Smooth muscle cell (in vitro differentiated cells): ENCODE data around the gene DOK7. TPM values are rescaled to one million over a fixed set of nuclear protein-coding genes. Genes with fewer than 3 reads are reported as not detected.

Experiments used
- polyA plus RNA-seq: library from polyadenylated mRNA; unstranded; fragments of >200 nt; fragmentation: Nextera tagmentation; extraction: Ambion mirVana; gene quantifications from 2 replicates; pipeline ENCODE4 v1.2.1, GENCODE V29; 2016
- total RNA-seq: library from RNA; depleted of rRNA; stranded (reverse); fragments of >200 nt; gene quantifications from 2 replicates; pipeline ENCODE4 v1.2.3, GENCODE V29; 2014

DOK7 gene
- total and polyA plus RNA-seq, 2 experiments from 2014 or later, result not detected

Other genes with a start within 250 kb of the DOK7 start
- gene MSANTD1, start 214.1 kb upstream of the DOK7 start, total RNA-seq, result 1.4 TPM in 2 replicates
- 0.30 and 0.43 TPM in 2 replicates for gene MSANTD1, start 214.1 kb upstream of the DOK7 start, polyA plus RNA-seq
- 13.0 and 28.5 TPM in 2 replicates for gene RGS12, start 170.3 kb upstream of the DOK7 start, total RNA-seq
- gene RGS12, start 170.3 kb upstream of the DOK7 start, polyA plus RNA-seq, result 20.5 and 38.7 TPM in 2 replicates
- 0.27 and 0.58 TPM in 2 replicates for gene HGFAC, start 21.3 kb upstream of the DOK7 start, total RNA-seq
- gene HGFAC, start 21.3 kb upstream of the DOK7 start, polyA plus RNA-seq, result not detected in 2 replicates
- 82.6 and 87.0 TPM in 2 replicates for gene LRPAP1, start 69.1 kb downstream of the DOK7 start, total RNA-seq
- gene LRPAP1, start 69.1 kb downstream of the DOK7 start, polyA plus RNA-seq, result 277 and 293 TPM in 2 replicates